K562 (cell line): ENCODE data around the gene ZNF408. TPM values are rescaled to one million over a fixed set of nuclear protein-coding genes. Genes with fewer than 3 reads are reported as not detected.

Source experiments
- ATAC-seq: fragments of 200-7000 bp; cut with Tn5 transposase; 3 replicates; pipeline ENCODE4 v1.9.1; 2020; ENCODE audit warnings: moderate library complexity
- BruUV-seq: library from RNA; stranded (reverse); fragments of 400-500 nt; replicated peaks from 2 replicates; lab custom pipeline; 2021; lab: Mats Ljungman, UMichigan
- CTCF ChIA-PET: fragments of 300-600 bp; formaldehyde crosslinking; extraction: SDS; loops from one replicate; lab custom pipeline; 2021; ENCODE audit warnings: low intra/inter-chr PET ratio; lab: Yijun Ruan, JAX
- POLR2A ChIA-PET: fragments of 300-600, 350-650 bp; sonication (Branson Sonifier 250); formaldehyde crosslinking; extraction: SDS; loops from one replicate; lab custom pipeline; 2021; ENCODE audit warnings: antibody characterized with exemption, inconsistent platforms; lab: Yijun Ruan, JAX
- DNase-seq, 4 experiments: peaks; one replicate each; pipeline versions ENCODE4 v3.0.0 to v3.0.0-alpha.2; 2011 to 2018; ENCODE audit warnings: low spot score in 3 of 4, mixed read lengths in 3 of 4; ENCODE audit errors: extremely low read depth in 1 of 4
- FAIRE-seq: peaks from 2 replicates; lab custom pipeline; 2011; peaks lifted over from hg19 to GRCh38; lab: Jason Lieb, UNC
- H2AFZ ChIP-seq: 2 replicates; pipeline ENCODE4 v1.6.0; 2011; ENCODE audit warnings: low read depth, low read length, control low read depth, inconsistent platforms
- H3K27ac ChIP-seq: fragments of 200-600 bp; 3 replicates; pipeline ENCODE4 v1.8.0; 2011; ENCODE audit warnings: low read depth, mild to moderate bottlenecking, control low read depth, inconsistent platforms, low read length, moderate library complexity, mixed read lengths; ENCODE audit errors: extremely low read depth
- H3K27me3 ChIP-seq, 2 experiments: fragments of 300-600 bp in 1 of 2; 2 replicates in 1 of 2; 3 replicates in 1 of 2; pipeline versions ENCODE4 v1.6.0 to v1.8.0; 2011; ENCODE audit warnings: inconsistent platforms in 2 of 2, low read length in 2 of 2, mild to moderate bottlenecking in 1 of 2, mixed read lengths in 1 of 2, moderate library complexity in 1 of 2; ENCODE audit not compliant: control insufficient read depth in 2 of 2, insufficient read depth in 2 of 2
- H3K36me3 ChIP-seq: fragments of 300-600 bp; 3 replicates; pipeline ENCODE4 v1.8.0; 2011; ENCODE audit warnings: mild to moderate bottlenecking, low read length, inconsistent platforms; ENCODE audit not compliant: control insufficient read depth, insufficient read depth
- H3K4me1 ChIP-seq, 2 experiments: fragments of 200-600 bp in 1 of 2; replicated peaks in 1 of 2; 2 replicates in 1 of 2; 3 replicates in 1 of 2; pipeline versions ENCODE4 v1.5.1 to v1.8.0; 2011; ENCODE audit warnings: inconsistent platforms in 2 of 2, low read length in 2 of 2, mild to moderate bottlenecking in 1 of 2, mixed read lengths in 1 of 2, moderate library complexity in 1 of 2; ENCODE audit not compliant: control insufficient read depth in 2 of 2, insufficient read depth in 2 of 2
- H3K4me2 ChIP-seq: 2 replicates; pipeline ENCODE4 v1.6.1; 2011; ENCODE audit warnings: low read length, control low read depth, inconsistent platforms, mixed read lengths; ENCODE audit not compliant: insufficient read depth
- H3K4me3 ChIP-seq: fragments of 200-600 bp; sonication (generic), shearing (Covaris generic); 2 replicates; pipeline ENCODE4 v1.5.1; 2016; ENCODE audit warnings: control low read depth, inconsistent platforms
- H3K79me2 ChIP-seq: fragments of 200-600 bp; 3 replicates; pipeline ENCODE4 v1.8.0; 2011; ENCODE audit warnings: low read length, inconsistent platforms; ENCODE audit not compliant: control insufficient read depth, insufficient read depth
- H3K9ac ChIP-seq, 2 experiments: 2 replicates each; pipeline versions ENCODE4 v1.6.0 to v1.6.1; 2011; ENCODE audit warnings: low read depth in 2 of 2, low read length in 2 of 2, control low read depth in 1 of 2, inconsistent platforms in 1 of 2, mild to moderate bottlenecking in 1 of 2, mixed read lengths in 1 of 2; ENCODE audit not compliant: insufficient read depth in 1 of 2
- H3K9me1 ChIP-seq: one replicate; pipeline ENCODE4 v1.6.0; 2011; ENCODE audit warnings: inconsistent platforms, mild to moderate bottlenecking, low read length, moderate library complexity; ENCODE audit not compliant: control insufficient read depth, insufficient read depth
- H3K9me3 ChIP-seq: replicated peaks from 2 replicates; pipeline ENCODE4 v1.5.1; 2011; ENCODE audit warnings: low read depth, low read length, inconsistent platforms; ENCODE audit not compliant: control insufficient read depth, insufficient read depth
- H4K20me1 ChIP-seq: replicated peaks from 2 replicates; pipeline ENCODE4 v1.6.1; 2011; ENCODE audit warnings: low read length, inconsistent platforms, mixed read lengths; ENCODE audit not compliant: control insufficient read depth, insufficient read depth
- BCL6 ChIP-seq: fragments of 250-450 bp; sonication (Bioruptor Pico); IDR thresholded peaks from 2 replicates; pipeline ENCODE4 v1.4.0; 2020
- CHCHD3 ChIP-seq: fragments of 250-450 bp; sonication (Bioruptor Pico); IDR thresholded peaks from 2 replicates; pipeline ENCODE4 v2.1.2; 2022; ENCODE audit warnings: mild to moderate bottlenecking
- CHD7 ChIP-seq: fragments of 200-600 bp; sonication (generic); IDR thresholded peaks from one replicate; pipeline ENCODE4 v1.6.1; 2012; ENCODE audit warnings: mild to moderate bottlenecking, low read depth, low read length, inconsistent platforms
- CREM ChIP-seq: IDR thresholded peaks from 2 replicates; pipeline ENCODE4 v1.6.1; 2014; ENCODE audit warnings: antibody characterized with exemption, low read depth
- DLX4 ChIP-seq: fragments of 250-450 bp; sonication (Bioruptor Pico); IDR thresholded peaks from 2 replicates; pipeline ENCODE4 v1.6.1; 2021; ENCODE audit warnings: mild to moderate bottlenecking
- FUS ChIP-seq: fragments of 200-400 bp; formaldehyde crosslinking; optimal IDR thresholded peaks from 2 replicates; pipeline ENCODE3; 2017; ENCODE audit warnings: low read depth, low read length
- HNRNPL ChIP-seq: fragments of 200-400 bp; formaldehyde crosslinking; IDR thresholded peaks from 2 replicates; pipeline ENCODE4 v1.6.1; 2017; ENCODE audit warnings: low read depth, mild to moderate bottlenecking, low read length
- NFIC ChIP-seq: fragments of 450-650 bp; IDR thresholded peaks from 2 replicates; pipeline ENCODE4 v1.6.1; 2017; ENCODE audit warnings: mild to moderate bottlenecking, inconsistent platforms
- SNAPC5 ChIP-seq: fragments of 250-450 bp; sonication (Bioruptor Pico); IDR thresholded peaks from 2 replicates; pipeline ENCODE4 v1.8.0; 2021; ENCODE audit warnings: moderate library complexity, mild to moderate bottlenecking, inconsistent platforms
- ZBTB43 ChIP-seq: sonication (generic); formaldehyde crosslinking; IDR thresholded peaks from 2 replicates; pipeline ENCODE4 v1.8.0; 2023; ENCODE audit warnings: mild to moderate bottlenecking, missing genetic modification reagents
- ZNF589 ChIP-seq: fragments of 200-800 bp; sonication (Bioruptor generic); IDR thresholded peaks from 2 replicates; pipeline ENCODE4 v1.6.1; 2016; ENCODE audit warnings: low read depth, missing genetic modification characterization, missing compliant biosample characterization
- WGBS: fragments of 100-300 bp; shearing (Covaris generic); methylation state at CpG from one replicate; pipeline ENCODE4 v1.1.6; 2016; ENCODE audit warnings: low coverage, mixed read lengths; ENCODE audit not compliant: insufficient coverage; ENCODE audit errors: missing lambda C conversion rate; 5-methylcytosine and 5-hydroxymethylcytosine counted together
- in situ Hi-C: fragments of 300-500 bp; cut with MboI; formaldehyde crosslinking; loops from 4 replicates; pipeline ENCODE4 v1.15.0; 2018; ENCODE audit warnings: inconsistent platforms, mixed read lengths
- intact Hi-C: fragments of 100-400 bp; cut with micrococcal nuclease; formaldehyde crosslinking; loops from 2 replicates; pipeline ENCODE4 v1.14.2; 2022
- polyA plus RNA-seq, 8 experiments: library from polyadenylated mRNA; depleted of rRNA in 4 of 8; stranded (reverse) in 5 of 8; unstranded in 3 of 8; fragments of >200 nt; fragmentation: Nextera tagmentation in 2 of 8; fragmentation: Illumina TruSeq in 1 of 8; extraction: Ambion mirVana in 2 of 8; extraction: Trizol in 1 of 8; gene quantifications; 2 replicates each; pipeline versions ENCODE4 v1.2.1 to v1.2.3, GENCODE V29; 2011 to 2014; ENCODE audit warnings: inconsistent platforms in 1 of 8, missing spikeins in 1 of 8
- total RNA-seq, 7 experiments: library from RNA; depleted of rRNA in 6 of 7; stranded (reverse); fragments of >200 nt in 6 of 7; fragmentation: Illumina TruSeq in 2 of 7; extraction: Trizol in 2 of 7; gene quantifications; 2 replicates each; pipeline versions ENCODE4 v1.2.1 to v1.2.3, GENCODE V29; 2011 to 2021; ENCODE audit warnings: low replicate concordance in 1 of 7

ZNF408 gene
- total and polyA plus RNA-seq, 9 of the 15 experiments (the other 6 are each of a cell fraction or from before 2014, with no cell fraction given): 0.15 to 18.4 (median 7.4) TPM

- Histone ChIP-seq H3K9ac (no peak overlapping the region), H3K79me2 (no peaks in the 10 kb centered on the region), H3K9me3 (no peaks in the 10 kb centered on the region), H4K20me1 (no peaks in the 10 kb centered on the region), H3K4me2 (no peak overlapping the region), H3K36me3 (no peaks in the 10 kb centered on the region), H3K4me3 (no peak overlapping the region), H2AFZ (no peak overlapping the region), H3K9me1 (no peaks in the 10 kb centered on the region), H3K27ac (no peak overlapping the region), H3K4me1 (peaks cover 0 to 4% of the 10 kb centered on the region in 2 experiments; a peak in 2 of 5 replicates), H3K27me3 (no peaks in the 10 kb centered on the region)
- DNase-seq (no peak), FAIRE-seq (no peak), ATAC-seq (no peak)
- CTCF ChIA-PET: no interaction called here
- BruUV-seq: no TSS peak
- intact Hi-C loops: no loop called here
- POLR2A ChIA-PET: no interaction called here
- WGBS: 0% methylated on average over 1 of the region's 1 CpG
- in situ Hi-C loops: no loop called here
- no peak for TF ChIP-seq ZNF589 (CRISPR knock-in tag)
- TF ChIP-seq HNRNPL: no peak
- TF ChIP-seq CHCHD3: no peak
- TF ChIP-seq SNAPC5 (CRISPR knock-in tag): no peak
- TF ChIP-seq FUS: no peak
- no peak for TF ChIP-seq CHD7
- TF ChIP-seq CREM: no peak
- no peak for TF ChIP-seq ZBTB43 (CRISPR knock-in tag)
- no peak for TF ChIP-seq DLX4 (CRISPR knock-in tag)
- TF ChIP-seq BCL6 (CRISPR knock-in tag): no peak
- TF ChIP-seq NFIC: no peak
Observed at GRCh38 chr11:46733234-46733633, 32.4 kb downstream of the ZNF408 start.
